HepG2 (cell line): Measurements from ENCODE around the gene ITGA7. TPM values are rescaled to one million over a fixed set of nuclear protein-coding genes. Genes with fewer than 3 reads are reported as not detected.

Experiments used
- ATAC-seq: fragments of 200-7000 bp; cut with Tn5 transposase; 3 replicates; pipeline ENCODE4 v1.9.1; 2020; ENCODE audit warnings: mild to moderate bottlenecking, moderate library complexity
- BruUV-seq: library from RNA; stranded (reverse); fragments of 400-500 nt; replicated peaks from 2 replicates; lab custom pipeline; 2021; lab: Mats Ljungman, UMichigan
- CTCF ChIA-PET: fragments of 300-600 bp; formaldehyde crosslinking; extraction: SDS; loops from one replicate; lab custom pipeline; 2021; ENCODE audit warnings: low total read pairs, inconsistent platforms, low intra/inter-chr PET ratio; lab: Yijun Ruan, JAX
- POLR2A ChIA-PET: fragments of 350-600 bp; sonication (Branson Sonifier 250); formaldehyde crosslinking; loops from one replicate; lab custom pipeline; 2020; ENCODE audit warnings: antibody characterized with exemption, inconsistent platforms; lab: Yijun Ruan, JAX
- DNase-seq: peaks from one replicate; pipeline ENCODE4 v3.0.0-alpha.2; 2015; ENCODE audit warnings: low spot score
- FAIRE-seq: peaks from 3 replicates; lab custom pipeline; 2011; peaks lifted over from hg19 to GRCh38; lab: Jason Lieb, UNC
- H2AFZ ChIP-seq: one replicate; pipeline ENCODE4 v1.6.1; 2011; ENCODE audit warnings: low read length, inconsistent platforms
- H3K27ac ChIP-seq: fragments of 300-600 bp; 3 replicates; pipeline ENCODE4 v1.8.0; 2011; ENCODE audit warnings: mixed run types, mild to moderate bottlenecking, mixed read lengths, low read length, inconsistent platforms; ENCODE audit not compliant: insufficient read depth; ENCODE audit errors: extremely low read length
- H3K27me3 ChIP-seq, 2 experiments: fragments of 200-600 bp in 1 of 2; 2 replicates in 1 of 2; 3 replicates in 1 of 2; pipeline versions ENCODE4 v1.6.0 to v1.8.0; 2011; ENCODE audit warnings: low read length in 2 of 2, mild to moderate bottlenecking in 2 of 2, moderate library complexity in 2 of 2, inconsistent platforms in 1 of 2; ENCODE audit not compliant: insufficient read depth in 2 of 2, control insufficient read depth in 1 of 2
- H3K36me3 ChIP-seq, 2 experiments: fragments of 200-600 bp in 1 of 2; replicated peaks in 1 of 2; 2 replicates in 1 of 2; 3 replicates in 1 of 2; pipeline versions ENCODE4 v1.5.1 to v1.8.0; 2011; ENCODE audit warnings: low read length in 2 of 2, inconsistent platforms in 1 of 2; ENCODE audit not compliant: insufficient read depth in 2 of 2, control insufficient read depth in 1 of 2
- H3K4me1 ChIP-seq: 2 replicates; pipeline ENCODE4 v1.5.1; 2012; ENCODE audit warnings: low read length, inconsistent platforms; ENCODE audit not compliant: insufficient read depth
- H3K4me2 ChIP-seq: 2 replicates; pipeline ENCODE4 v1.6.0; 2011; ENCODE audit warnings: low read depth, low read length, inconsistent platforms
- H3K4me3 ChIP-seq, 3 experiments: fragments of 200-600 bp in 1 of 3; sonication (generic), shearing (Covaris generic) in 1 of 3; replicated peaks in 1 of 3; 2 replicates each; pipeline ENCODE4 v1.5.1; 2011 to 2016; ENCODE audit warnings: low read length in 3 of 3, inconsistent platforms in 2 of 3, low read depth in 2 of 3, mild to moderate bottlenecking in 2 of 3, control low read depth in 1 of 3, mixed read lengths in 1 of 3; ENCODE audit not compliant: insufficient read depth in 1 of 3
- H3K79me2 ChIP-seq: one replicate; pipeline ENCODE4 v1.6.1; 2011; ENCODE audit warnings: low read length, inconsistent platforms; ENCODE audit not compliant: insufficient read depth
- H3K9ac ChIP-seq: 2 replicates; pipeline ENCODE4 v1.6.0; 2011; ENCODE audit warnings: mild to moderate bottlenecking, low read depth, low read length, inconsistent platforms; ENCODE audit not compliant: insufficient read depth
- H3K9me3 ChIP-seq: 2 replicates; pipeline ENCODE4 v1.5.1; 2012; ENCODE audit warnings: mild to moderate bottlenecking, low read length
- H4K20me1 ChIP-seq: 2 replicates; pipeline ENCODE4 v1.6.0; 2011; ENCODE audit warnings: inconsistent platforms, mild to moderate bottlenecking, low read length, moderate library complexity; ENCODE audit not compliant: insufficient read depth
- CSRNP2 ChIP-seq: sonication (generic); formaldehyde crosslinking; conservative IDR thresholded peaks from 2 replicates; pipeline ENCODE4 v1.8.0; 2022; ENCODE audit warnings: low read depth, missing genetic modification reagents
- HIVEP1 ChIP-seq: sonication (generic); formaldehyde crosslinking; IDR thresholded peaks from 2 replicates; pipeline ENCODE4 v1.4.0; 2020; ENCODE audit warnings: mild to moderate bottlenecking, missing genetic modification reagents
- IRF9 ChIP-seq: sonication (generic); formaldehyde crosslinking; IDR thresholded peaks from 2 replicates; pipeline ENCODE4 v1.8.0; 2022; ENCODE audit warnings: missing genetic modification reagents, mild to moderate bottlenecking, borderline replicate concordance
- NAIF1 ChIP-seq: sonication (generic); formaldehyde crosslinking; IDR thresholded peaks from 2 replicates; pipeline ENCODE4 v1.5.0; 2020; ENCODE audit warnings: mild to moderate bottlenecking, missing genetic modification reagents, borderline replicate concordance
- TEAD3 ChIP-seq: optimal IDR thresholded peaks from 2 replicates; pipeline ENCODE3; 2016; ENCODE audit warnings: borderline replicate concordance
- THAP8 ChIP-seq: sonication (generic); formaldehyde crosslinking; IDR thresholded peaks from 2 replicates; pipeline ENCODE4 v1.5.1; 2020; ENCODE audit warnings: missing genetic modification reagents, mild to moderate bottlenecking, borderline replicate concordance
- ZNF362 ChIP-seq: sonication (generic); formaldehyde crosslinking; IDR thresholded peaks from 2 replicates; pipeline ENCODE4 v1.4.0; 2020; ENCODE audit warnings: missing genetic modification reagents, mild to moderate bottlenecking, borderline replicate concordance
- ZNF530 ChIP-seq: sonication (generic); formaldehyde crosslinking; IDR thresholded peaks from 2 replicates; pipeline ENCODE4 v1.5.0; 2020; ENCODE audit warnings: low read depth, mild to moderate bottlenecking, missing genetic modification reagents
- ZNF580 ChIP-seq: IDR thresholded peaks from 2 replicates; pipeline ENCODE4 v1.6.1; 2016; ENCODE audit warnings: low read depth, borderline replicate concordance
- WGBS: methylation state at CpG from one replicate; pipeline ENCODE4 v1.1.6; 2017; ENCODE audit warnings: low lambda C conversion rate; 5-methylcytosine and 5-hydroxymethylcytosine counted together
- in situ Hi-C: cut with HindIII; loops from 2 replicates; pipeline ENCODE4 v1.10.0; 2017; ENCODE audit warnings: low pct_unique_long_range_greater_than_20kb; ENCODE audit not compliant: extremely low pct_ligation_motif_present
- intact Hi-C: fragments of 100-400 bp; cut with micrococcal nuclease; formaldehyde crosslinking; loops from one replicate; pipeline ENCODE4 v1.10.0; 2022; ENCODE audit not compliant: unreplicated experiment
- polyA plus RNA-seq, 8 experiments: library from polyadenylated mRNA; depleted of rRNA in 3 of 8; stranded (reverse) in 7 of 8; unstranded in 1 of 8; fragments of >200 nt; fragmentation: Illumina TruSeq in 4 of 8; extraction: Trizol in 4 of 8; gene quantifications; 2 replicates each; pipeline versions ENCODE4 v1.2.1 to v1.2.3, GENCODE V29; 2011 to 2016; ENCODE audit warnings: low read depth in 4 of 8, missing spikeins in 1 of 8, mixed read lengths in 1 of 8; ENCODE audit not compliant: insufficient read depth in 1 of 8
- total RNA-seq, 5 experiments: library from RNA; depleted of rRNA; stranded (reverse); fragments of >200 nt; fragmentation: Illumina TruSeq; extraction: Trizol; gene quantifications; 2 replicates each; pipeline ENCODE4 v1.2.3, GENCODE V29; 2016; ENCODE audit warnings: low read depth in 1 of 5

Gene ITGA7
- total and polyA plus RNA-seq, 2 of the 13 experiments (the other 11 are each of a cell fraction or from before 2014, with no cell fraction given) = 0.65 to 0.75 TPM

- no peak for TF ChIP-seq IRF9 (CRISPR knock-in tag)
- no peak for TF ChIP-seq ZNF530
- TF ChIP-seq ZNF580 = no peak
- TF ChIP-seq THAP8 (CRISPR knock-in tag) = no peak
- TF ChIP-seq TEAD3 (CRISPR knock-in tag) = no peak
Observed at GRCh38 chr12:55642267-55642666, 65.4 kb downstream of the ITGA7 start (continued).

GRCh38 chr12:55641595-55641994, 66.1 kb downstream of the ITGA7 start:
- ATAC-seq = no peak
- POLR2A ChIA-PET = no interaction called here
- TF ChIP-seq ZNF362 (no peak), HIVEP1 (CRISPR knock-in tag) (no peak), NAIF1 (CRISPR knock-in tag) (no peak), CSRNP2 (CRISPR knock-in tag) (no peak)
- TF ChIP-seq, all 625 proteins: peak for 0
- DNase-seq (no peak), FAIRE-seq (no peak)
- H3K4me3 ChIP-seq = no peak overlapping the region
- H3K27ac ChIP-seq = no peak overlapping the region
- CTCF ChIA-PET = no interaction called here
- H3K27me3 ChIP-seq = peaks cover 3 to 11% of the 10 kb centered on the region in 2 experiments; a peak in 2 of 5 replicates
- in situ Hi-C loops = no loop called here
- no peaks in the 10 kb centered on the region for H3K36me3 ChIP-seq
- no peak overlapping the region for H3K9ac ChIP-seq
- no peaks in the 10 kb centered on the region for H3K9me3 ChIP-seq
- no peaks in the 10 kb centered on the region for H3K4me1 ChIP-seq
- H2AFZ ChIP-seq = no peak overlapping the region
- no peaks in the 10 kb centered on the region for H4K20me1 ChIP-seq
- no peaks in the 10 kb centered on the region for H3K79me2 ChIP-seq
- no peak overlapping the region for H3K4me2 ChIP-seq
- 31% methylated on average over 6 of the region's 7 CpGs for WGBS
- intact Hi-C loops = no loop called here
- no TSS peak for BruUV-seq
